Stimulated activated naive B cell treated with anti-CD40 and anti-IgM and Interleukin-4, amounts not matched to agents 10 μg/mL and 1 μg/mL and 100 μg/mL, for 72 hours (primary cell): ENCODE measurements around the gene ANKRD36B.
A peak's percentile ranks its signal among the peaks of the same experiment; 100 is the strongest.
"Not testable (repeated sequence)": the region's sequence is repeated elsewhere in the genome, so short reads cannot be mapped to it uniquely, and the experiment has no call there.

Experiments used
- ATAC-seq, 2 donors: fragments of 150-1000 bp; cut with Tn5 transposase; replicated peaks; 2 replicates each; pipeline ENCODE4 v1.10.0; 2021; ENCODE audit warnings: moderate library complexity in 1 of 2
- DNase-seq: peaks from one replicate; pipeline ENCODE4 v3.0.0; 2021
- H3K27ac Mint-ChIP-seq: one replicate; pipeline ENCODE4 v1.8.0; 2022; ENCODE audit warnings: mild to moderate bottlenecking, mixed read lengths
- H3K27me3 Mint-ChIP-seq, 2 donors: one replicate each; pipeline ENCODE4 v1.8.0; 2022; ENCODE audit warnings: mixed read lengths in 2 of 2
- H3K36me3 Mint-ChIP-seq, 2 donors: one replicate each; pipeline ENCODE4 v1.8.0; 2022; ENCODE audit warnings: mixed read lengths in 2 of 2, mild to moderate bottlenecking in 1 of 2
- H3K4me1 Mint-ChIP-seq, 2 donors: one replicate each; pipeline ENCODE4 v1.8.0; 2022; ENCODE audit warnings: mixed read lengths in 2 of 2, mild to moderate bottlenecking in 1 of 2
- H3K4me3 Mint-ChIP-seq, 2 donors: one replicate each; pipeline ENCODE4 v1.8.0; 2022; ENCODE audit warnings: mild to moderate bottlenecking in 2 of 2, mixed read lengths in 2 of 2, moderate library complexity in 1 of 2
- H3K9me3 Mint-ChIP-seq, 2 donors: one replicate each; pipeline ENCODE4 v1.8.0; 2022; ENCODE audit warnings: mixed read lengths in 2 of 2, mild to moderate bottlenecking in 1 of 2

ANKRD36B gene

GRCh38 chr2:97589598-97590510, at the start of gene ANKRD36B:
TSS of gene ANKRD36B (minus strand) at chr2:97589877. CDS start at chr2:97589685, 192 bp downstream.
- peak within 1 kb of the TSS; percentile 99 for H3K4me3 Mint-ChIP-seq
- H3K27ac Mint-ChIP-seq, result peak within 1 kb of the TSS; percentile 98
- peak; percentile 55 for DNase-seq
- not testable (repeated sequence) for H3K4me1 Mint-ChIP-seq, H3K36me3 Mint-ChIP-seq, H3K9me3 Mint-ChIP-seq, H3K27me3 Mint-ChIP-seq
- peak; percentile 74 to 76 for ATAC-seq

- H3K27me3 Mint-ChIP-seq, result peaks cover 18 to 21% of the 10 kb centered on the region in 2 donors
- ATAC-seq, result not testable (repeated sequence)
Measured at GRCh38 chr2:97626049-97626430, 36.4 kb upstream of the ANKRD36B start.

GRCh38 chr2:97625354-97626048, 35.8 kb upstream of the ANKRD36B start:
- peaks cover 17 to 18% of the 10 kb centered on the region in 2 donors for H3K27me3 Mint-ChIP-seq
- not testable (repeated sequence) for H3K4me1 Mint-ChIP-seq, H3K36me3 Mint-ChIP-seq, DNase-seq, H3K27ac Mint-ChIP-seq, H3K4me3 Mint-ChIP-seq, ATAC-seq, H3K9me3 Mint-ChIP-seq

More at GRCh38 chr2:97626049-97626430, 36.4 kb upstream of the ANKRD36B start:
- H3K4me1 Mint-ChIP-seq, DNase-seq, H3K9me3 Mint-ChIP-seq, H3K36me3 Mint-ChIP-seq, H3K4me3 Mint-ChIP-seq, H3K27ac Mint-ChIP-seq: not testable (repeated sequence)

- not testable (repeated sequence) for H3K27ac Mint-ChIP-seq, ATAC-seq, H3K36me3 Mint-ChIP-seq, H3K4me1 Mint-ChIP-seq, H3K4me3 Mint-ChIP-seq, DNase-seq, H3K9me3 Mint-ChIP-seq
- H3K27me3 Mint-ChIP-seq, result peaks cover 8 to 11% of the 10 kb centered on the region in 2 donors
Measured at GRCh38 chr2:97622976-97623375, 33.3 kb upstream of the ANKRD36B start.

GRCh38 chr2:97620492-97620891, 30.8 kb upstream of the ANKRD36B start:
- not testable (repeated sequence) for H3K4me1 Mint-ChIP-seq, H3K4me3 Mint-ChIP-seq, DNase-seq, H3K27me3 Mint-ChIP-seq, H3K36me3 Mint-ChIP-seq, ATAC-seq, H3K27ac Mint-ChIP-seq, H3K9me3 Mint-ChIP-seq

GRCh38 chr2:97618939-97619827, 29.5 kb upstream of the ANKRD36B start:
- H3K4me3 Mint-ChIP-seq, H3K9me3 Mint-ChIP-seq: not testable (repeated sequence)

GRCh38 chr2:97617911-97618310, 28.2 kb upstream of the ANKRD36B start:
- H3K4me1 Mint-ChIP-seq, result no peaks in the 10 kb centered on the region
- no peaks in the 10 kb centered on the region for H3K36me3 Mint-ChIP-seq
- no peak for ATAC-seq
- H3K27ac Mint-ChIP-seq, result no peak overlapping the region
- no peaks in the 10 kb centered on the region for H3K27me3 Mint-ChIP-seq
- no peaks in the 10 kb centered on the region for H3K9me3 Mint-ChIP-seq
- DNase-seq, result no peak
- no peak overlapping the region for H3K4me3 Mint-ChIP-seq

More at GRCh38 chr2:97618939-97619827, 29.5 kb upstream of the ANKRD36B start:
- not testable (repeated sequence) for H3K27me3 Mint-ChIP-seq, H3K27ac Mint-ChIP-seq, DNase-seq, H3K4me1 Mint-ChIP-seq, H3K36me3 Mint-ChIP-seq
- ATAC-seq, result peak; percentile 63 to 82

- H3K27me3 Mint-ChIP-seq, H3K27ac Mint-ChIP-seq, H3K36me3 Mint-ChIP-seq, H3K4me1 Mint-ChIP-seq, H3K9me3 Mint-ChIP-seq, DNase-seq, ATAC-seq, H3K4me3 Mint-ChIP-seq: not testable (repeated sequence)
Measured at GRCh38 chr2:97615746-97616145, 26.1 kb upstream of the ANKRD36B start.

- not testable (repeated sequence) for H3K27ac Mint-ChIP-seq, DNase-seq, H3K4me3 Mint-ChIP-seq, H3K9me3 Mint-ChIP-seq, H3K4me1 Mint-ChIP-seq, ATAC-seq, H3K36me3 Mint-ChIP-seq, H3K27me3 Mint-ChIP-seq
Measured at GRCh38 chr2:97611895-97612294, 22.2 kb upstream of the ANKRD36B start.

GRCh38 chr2:97608745-97609144, 19.1 kb upstream of the ANKRD36B start:
- H3K4me3 Mint-ChIP-seq, ATAC-seq, H3K36me3 Mint-ChIP-seq, DNase-seq, H3K27ac Mint-ChIP-seq, H3K9me3 Mint-ChIP-seq, H3K27me3 Mint-ChIP-seq, H3K4me1 Mint-ChIP-seq: not testable (repeated sequence)

GRCh38 chr2:97605524-97606339, 16.1 kb upstream of the ANKRD36B start:
- DNase-seq, H3K4me1 Mint-ChIP-seq, H3K36me3 Mint-ChIP-seq, H3K4me3 Mint-ChIP-seq, H3K9me3 Mint-ChIP-seq, ATAC-seq, H3K27me3 Mint-ChIP-seq, H3K27ac Mint-ChIP-seq: not testable (repeated sequence)

GRCh38 chr2:97605109-97605508, 15.4 kb upstream of the ANKRD36B start:
- H3K4me1 Mint-ChIP-seq, DNase-seq, H3K9me3 Mint-ChIP-seq, H3K36me3 Mint-ChIP-seq, H3K27ac Mint-ChIP-seq, H3K4me3 Mint-ChIP-seq, ATAC-seq: not testable (repeated sequence)
- H3K27me3 Mint-ChIP-seq, result peaks cover 7 to 10% of the 10 kb centered on the region in 2 donors

- H3K9me3 Mint-ChIP-seq, ATAC-seq, H3K4me1 Mint-ChIP-seq, H3K4me3 Mint-ChIP-seq, H3K36me3 Mint-ChIP-seq, H3K27ac Mint-ChIP-seq, DNase-seq: not testable (repeated sequence)
- peaks cover 7 to 22% of the 10 kb centered on the region in 2 donors for H3K27me3 Mint-ChIP-seq
Measured at GRCh38 chr2:97601537-97601936, 11.9 kb upstream of the ANKRD36B start.
